K562 (cell line): ENCODE results near the gene DDX46.

Experiments
- E4F1 ChIP-seq: fragments of 250-450 bp; sonication (Bioruptor Pico); IDR thresholded peaks from 2 replicates; pipeline ENCODE4 v1.5.0; 2021; ENCODE audit warnings: mild to moderate bottlenecking, borderline replicate concordance
- GABPB2 ChIP-seq: fragments of 250-450 bp; sonication (Bioruptor Pico); conservative IDR thresholded peaks from 2 replicates; pipeline ENCODE4 v1.5.1; 2021; ENCODE audit warnings: mild to moderate bottlenecking
- MAFK ChIP-seq: IDR thresholded peaks from 2 replicates; pipeline ENCODE4 v1.6.1; 2011; ENCODE audit warnings: low read length, improper control_type of control experiment
- PCBP1 ChIP-seq: fragments of 200-400 bp; formaldehyde crosslinking; IDR thresholded peaks from 2 replicates; pipeline ENCODE4 v1.6.1; 2018; ENCODE audit warnings: mild to moderate bottlenecking, low read depth, low read length; ENCODE audit not compliant: poor library complexity, severe bottlenecking
- SMAD1 ChIP-seq: fragments of 150-350 bp; IDR thresholded peaks from 2 replicates; pipeline ENCODE4 v1.6.1; 2014; ENCODE audit warnings: low read length, low read depth; ENCODE audit not compliant: partially characterized antibody

GRCh38 chr5:134741052-134741451, 17.5 kb upstream of the DDX46 start:
- no peak for TF ChIP-seq E4F1 (CRISPR knock-in tag)
- no peak for TF ChIP-seq SMAD1
- no peak for TF ChIP-seq PCBP1
- no peak for TF ChIP-seq MAFK
- TF ChIP-seq GABPB2 (CRISPR knock-in tag) = no peak
